ENCODE measurements around the gene USHBP1. TPM values are rescaled to one million over a fixed set of nuclear protein-coding genes. Genes with fewer than 3 reads are reported as not detected.

USHBP1 gene
- total and polyA plus RNA-seq, 2 of the 13 experiments (the other 11 are each of a cell fraction or from before 2014, with no cell fraction given) = 0.15 to 1.5 TPM

DNA sequence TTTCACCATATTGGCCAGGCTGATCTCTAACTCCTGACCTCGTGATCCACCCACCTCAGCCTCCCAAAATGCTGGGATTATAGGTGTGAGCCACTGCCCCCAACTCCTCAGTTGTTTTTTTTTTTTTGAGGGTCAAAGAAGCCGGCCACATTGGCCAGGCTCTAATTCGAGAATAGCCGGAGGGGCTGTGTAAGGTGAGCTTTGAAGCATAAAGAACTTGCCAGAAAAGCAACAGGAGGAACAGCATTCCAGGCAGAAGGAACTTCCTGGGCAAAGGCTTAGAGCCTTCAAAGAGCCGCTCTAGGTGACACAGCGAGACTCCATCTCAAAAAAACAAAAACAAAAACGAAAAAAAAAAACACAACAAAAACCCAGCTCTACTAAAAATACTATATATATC lies 1.5 kb upstream of the USHBP1 start:
- WGBS (ENCODE audit: low lambda C conversion rate) = 76% methylated on average over 7 of the region's 7 CpGs
- ATAC-seq (no peak), DNase-seq (ENCODE audit: low spot score) (no peak), FAIRE-seq (no peak)
- no TSS peak for BruUV-seq (replicated peaks)
- ChIA-PET POLR2A (interaction anchor here (1.8 to 3.4 kb wide), 3 partner anchors 17 to 51 kb away, joined by 7 to 16 read pairs (median 13); partner anchors contain the start of genes DDA1 and USE1), CTCF (ENCODE audit: low intra/inter-chr PET ratio, low total read pairs) (no interaction called here)
- H2AFZ ChIP-seq (ENCODE audit: low read length) = no peak overlapping the region
- H3K36me3 ChIP-seq (replicated peaks in 1 of 2; ENCODE audit: control insufficient read depth in 1 of 2, insufficient read depth in 2 of 2, low read length in 2 of 2) = peaks cover 0 to 7% of the 10 kb centered on the region in 2 experiments; a peak in 2 of 5 replicates
- no peak overlapping the region for H3K4me2 ChIP-seq (ENCODE audit: low read depth, low read length)
- H3K79me2 ChIP-seq (ENCODE audit: insufficient read depth, low read length) = peaks cover 13% of the 10 kb centered on the region
- no peak for TF ChIP-seq ZNF121 (CRISPR knock-in tag; IDR thresholded peaks at IDR 0.05)
- TF ChIP-seq KDM2A (CRISPR knock-in tag; IDR thresholded peaks at IDR 0.05; ENCODE audit: borderline replicate concordance, low read depth) = no peak
- no peak for TF ChIP-seq ARID5B (CRISPR knock-in tag; IDR thresholded peaks at IDR 0.05)
- TF ChIP-seq NR2F1 (CRISPR knock-in tag; IDR thresholded peaks at IDR 0.05) = no peak
- TF ChIP-seq KDM3A (CRISPR knock-in tag; IDR thresholded peaks at IDR 0.05; ENCODE audit: low read depth) = no peak
- TF ChIP-seq NFRKB (IDR thresholded peaks at IDR 0.05) = no peak
- TF ChIP-seq ZNF678 (CRISPR knock-in tag; IDR thresholded peaks at IDR 0.05) = no peak
- TF ChIP-seq CBX2 (IDR thresholded peaks at IDR 0.05; ENCODE audit: low read depth, low read length) = no peak
- TF ChIP-seq CBX2 (CRISPR knock-in tag; IDR thresholded peaks at IDR 0.05; ENCODE audit: low read depth) = no peak
- TF ChIP-seq CENPBD1 (CRISPR knock-in tag; IDR thresholded peaks at IDR 0.05; ENCODE audit: borderline replicate concordance, low read depth) = no peak
- no peak for TF ChIP-seq ZNF333 (CRISPR knock-in tag; IDR thresholded peaks at IDR 0.05; ENCODE audit: borderline replicate concordance)
- TF ChIP-seq RFXAP (CRISPR knock-in tag; IDR thresholded peaks at IDR 0.05; ENCODE audit: borderline replicate concordance) = no peak
- no peak for TF ChIP-seq RAD21 (CRISPR knock-in tag; IDR thresholded peaks at IDR 0.05)
- TF ChIP-seq ZFP1 (CRISPR knock-in tag; IDR thresholded peaks at IDR 0.05) = no peak
- no peak for TF ChIP-seq HMG20B (CRISPR knock-in tag; conservative IDR thresholded peaks at IDR 0.05)
- TF ChIP-seq, protein P1, sequence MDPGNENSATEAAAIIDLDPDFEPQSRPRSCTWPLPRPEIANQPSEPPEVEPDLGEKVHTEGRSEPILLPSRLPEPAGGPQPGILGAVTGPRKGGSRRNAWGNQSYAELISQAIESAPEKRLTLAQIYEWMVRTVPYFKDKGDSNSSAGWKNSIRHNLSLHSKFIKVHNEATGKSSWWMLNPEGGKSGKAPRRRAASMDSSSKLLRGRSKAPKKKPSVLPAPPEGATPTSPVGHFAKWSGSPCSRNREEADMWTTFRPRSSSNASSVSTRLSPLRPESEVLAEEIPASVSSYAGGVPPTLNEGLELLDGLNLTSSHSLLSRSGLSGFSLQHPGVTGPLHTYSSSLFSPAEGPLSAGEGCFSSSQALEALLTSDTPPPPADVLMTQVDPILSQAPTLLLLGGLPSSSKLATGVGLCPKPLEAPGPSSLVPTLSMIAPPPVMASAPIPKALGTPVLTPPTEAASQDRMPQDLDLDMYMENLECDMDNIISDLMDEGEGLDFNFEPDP (CRISPR knock-in tag; conservative IDR thresholded peaks at IDR 0.05) = no peak
- TF ChIP-seq ZFP36L1 (CRISPR knock-in tag; IDR thresholded peaks at IDR 0.05) = no peak
- no peak for TF ChIP-seq ZNF780A (CRISPR knock-in tag; IDR thresholded peaks at IDR 0.05)
- TF ChIP-seq SRY (CRISPR knock-in tag; IDR thresholded peaks at IDR 0.05) = no peak
- H3K27me3 ChIP-seq (ENCODE audit: control insufficient read depth in 1 of 2, insufficient read depth in 2 of 2, low read length in 2 of 2) = peaks cover 0 to 6% of the 10 kb centered on the region in 2 experiments; a peak in 2 of 5 replicates
- H3K4me1 ChIP-seq (ENCODE audit: insufficient read depth, low read length) = peaks cover 46% of the 10 kb centered on the region
- H3K9me3 ChIP-seq (ENCODE audit: low read length) = no peaks in the 10 kb centered on the region
- intact Hi-C loops (cut with micrococcal nuclease; ENCODE audit: unreplicated experiment) (loop anchor here (5.0 kb wide), 1 partner anchor 39 kb away; the partner anchor contains the start of gene OCEL1), in situ Hi-C loops (cut with HindIII; ENCODE audit: extremely low pct_ligation_motif_present, low pct_unique_long_range_greater_than_20kb) (no loop called here)
- H3K27ac ChIP-seq (ENCODE audit: extremely low read length, insufficient read depth, low read length) = no peak overlapping the region
- H3K4me3 ChIP-seq (replicated peaks in 1 of 3; ENCODE audit: insufficient read depth in 1 of 3, low read depth in 2 of 3, low read length in 3 of 3) = no peak overlapping the region
- no peak overlapping the region for H3K9ac ChIP-seq (ENCODE audit: insufficient read depth, low read depth, low read length)
- H4K20me1 ChIP-seq (ENCODE audit: insufficient read depth, low read length) = no peaks in the 10 kb centered on the region

All from HepG2 (cell line).